A172 (cell line): ENCODE results near the gene STAC3. TPM values are rescaled to one million over a fixed set of nuclear protein-coding genes. Genes with fewer than 3 reads are reported as not detected.

Experiments
- DNase-seq: peaks from one replicate; pipeline ENCODE4 v3.0.0-alpha.2; 2015; ENCODE audit warnings: low spot score
- total RNA-seq: library from RNA; depleted of rRNA; stranded (reverse); fragments of >200 nt; shearing (Covaris generic); gene quantifications from 2 replicates; pipeline ENCODE4 v1.2.3, GENCODE V29; 2014

Gene STAC3
- total RNA-seq, 1 experiment from 2014 or later = 0.59 TPM

GRCh38 chr12:57211791-57212700, 38.9 kb downstream of the STAC3 start:
- no peak for DNase-seq

- peak; percentile 35 for DNase-seq
Measured at GRCh38 chr12:57210926-57211692, 39.9 kb downstream of the STAC3 start.

- DNase-seq = no peak
Measured at GRCh38 chr12:57210461-57210860, 40.5 kb downstream of the STAC3 start.

GRCh38 chr12:57209916-57210315, 41.1 kb downstream of the STAC3 start:
- DNase-seq = no peak

- no peak for DNase-seq
Measured at GRCh38 chr12:57208631-57209282, 42.2 kb downstream of the STAC3 start.

GRCh38 chr12:57207731-57208630, 43.0 kb downstream of the STAC3 start:
- no peak for DNase-seq

DNA sequence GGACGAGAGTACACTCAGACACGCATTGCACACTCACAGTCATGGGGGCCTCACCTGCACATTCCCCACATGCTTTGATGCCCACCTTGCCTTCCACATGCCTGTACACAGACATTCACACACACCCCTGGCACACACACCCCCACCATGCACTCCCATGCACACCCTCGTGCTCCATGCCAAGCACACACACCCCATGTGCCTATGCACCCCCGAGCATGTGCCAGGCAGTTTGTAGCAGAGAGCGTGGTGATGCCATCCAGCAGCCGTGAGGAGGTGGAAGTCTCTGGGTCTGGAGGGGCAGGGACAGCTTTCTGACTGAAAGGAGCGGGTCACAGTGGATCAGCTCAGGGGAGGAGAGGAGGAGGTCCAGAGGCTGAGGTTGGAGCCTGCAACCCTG, 45.1 kb downstream of the STAC3 start:
- no peak for DNase-seq

- DNase-seq = no peak
Measured at GRCh38 chr12:57205186-57205585, 45.8 kb downstream of the STAC3 start.

- no peak for DNase-seq
Measured at GRCh38 chr12:57204454-57204853, 46.5 kb downstream of the STAC3 start.

DNA sequence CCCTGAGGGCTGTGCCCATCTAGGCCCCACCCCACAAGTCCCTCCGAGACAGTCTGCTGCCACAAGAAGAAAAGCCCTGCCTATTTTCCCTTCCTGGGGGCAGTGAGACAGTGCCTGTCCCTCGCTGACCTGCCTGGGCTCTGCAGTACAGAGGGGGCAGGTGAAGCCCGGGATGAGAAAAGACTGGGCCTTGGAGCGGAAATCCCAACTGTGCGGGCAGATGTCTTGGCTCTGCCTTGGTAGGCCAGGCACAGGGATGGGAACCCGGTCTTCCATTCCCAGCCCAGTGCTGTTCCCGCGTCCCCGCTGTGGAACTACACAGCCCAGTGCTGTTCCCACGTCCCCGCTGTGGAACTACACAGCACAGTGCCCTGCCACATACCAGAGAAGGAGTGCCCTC, 47.2 kb downstream of the STAC3 start:
- no peak for DNase-seq

GRCh38 chr12:57203201-57203600, 47.8 kb downstream of the STAC3 start:
- DNase-seq = no peak

- DNase-seq = no peak
Measured at GRCh38 chr12:57202321-57202720, 48.7 kb downstream of the STAC3 start.

- DNase-seq = no peak
Measured at GRCh38 chr12:57201631-57202030, 49.4 kb downstream of the STAC3 start.

GRCh38 chr12:57201219-57201618, 49.8 kb downstream of the STAC3 start:
- DNase-seq = no peak

DNA sequence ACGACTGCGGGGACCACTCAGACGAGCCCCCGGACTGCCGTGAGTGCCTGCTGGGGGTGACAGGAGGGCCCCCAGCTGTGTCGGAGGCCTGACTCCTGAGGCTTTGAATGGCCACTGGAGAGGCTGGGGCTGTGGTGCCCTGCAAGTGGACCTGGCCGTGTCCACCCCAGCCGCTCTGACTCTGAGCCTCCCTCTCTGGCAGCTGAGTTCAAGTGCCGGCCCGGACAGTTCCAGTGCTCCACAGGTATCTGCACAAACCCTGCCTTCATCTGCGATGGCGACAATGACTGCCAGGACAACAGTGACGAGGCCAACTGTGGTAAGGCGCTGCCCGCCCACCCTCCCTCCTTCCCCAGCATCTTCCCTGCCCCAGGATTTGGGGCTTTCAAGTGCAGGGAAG, 50.5 kb downstream of the STAC3 start:
- no peak for DNase-seq

DNA sequence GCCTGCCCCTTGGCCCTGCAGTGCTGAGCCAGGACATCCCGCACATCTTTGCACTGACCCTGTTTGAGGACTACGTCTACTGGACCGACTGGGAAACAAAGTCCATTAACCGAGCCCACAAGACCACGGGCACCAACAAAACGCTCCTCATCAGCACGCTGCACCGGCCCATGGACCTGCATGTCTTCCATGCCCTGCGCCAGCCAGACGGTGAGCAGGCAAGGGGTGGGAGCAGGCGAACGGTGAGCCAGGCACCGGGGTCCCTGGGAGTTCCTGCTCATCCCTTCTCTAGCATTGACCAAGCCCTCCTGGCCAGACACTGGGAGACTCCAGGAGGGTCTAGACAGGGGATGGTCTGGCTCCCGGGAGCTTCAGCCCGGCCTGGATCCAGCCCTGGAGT, 51.8 kb downstream of the STAC3 start:
- no peak for DNase-seq

DNA sequence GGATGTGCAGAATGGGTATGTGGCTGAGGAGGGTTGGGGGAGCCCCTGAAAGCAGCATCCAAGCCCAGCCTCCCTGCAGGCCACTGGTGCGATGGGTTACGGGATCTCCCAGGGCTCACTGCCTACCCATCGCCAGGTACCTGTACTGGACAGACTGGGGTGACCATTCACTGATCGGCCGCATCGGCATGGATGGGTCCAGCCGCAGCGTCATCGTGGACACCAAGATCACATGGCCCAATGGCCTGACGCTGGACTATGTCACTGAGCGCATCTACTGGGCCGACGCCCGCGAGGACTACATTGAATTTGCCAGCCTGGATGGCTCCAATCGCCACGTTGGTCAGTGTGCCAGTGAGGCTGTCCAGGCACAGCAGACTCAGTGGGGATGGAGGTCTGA, 52.7 kb downstream of the STAC3 start:
- no peak for DNase-seq

DNA sequence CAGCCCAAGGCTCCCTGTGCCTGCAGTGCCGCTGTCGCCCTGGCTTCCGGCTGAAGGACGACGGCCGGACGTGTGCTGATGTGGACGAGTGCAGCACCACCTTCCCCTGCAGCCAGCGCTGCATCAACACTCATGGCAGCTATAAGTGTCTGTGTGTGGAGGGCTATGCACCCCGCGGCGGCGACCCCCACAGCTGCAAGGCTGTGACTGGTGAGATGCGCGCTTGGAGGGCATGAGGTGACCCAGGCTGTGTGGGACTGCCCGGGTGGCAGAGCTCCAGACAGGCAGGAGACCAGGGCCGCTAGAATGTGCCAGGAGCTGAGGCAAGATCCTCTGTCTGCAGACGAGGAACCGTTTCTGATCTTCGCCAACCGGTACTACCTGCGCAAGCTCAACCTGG, 54.0 kb downstream of the STAC3 start:
- DNase-seq = no peak

DNA sequence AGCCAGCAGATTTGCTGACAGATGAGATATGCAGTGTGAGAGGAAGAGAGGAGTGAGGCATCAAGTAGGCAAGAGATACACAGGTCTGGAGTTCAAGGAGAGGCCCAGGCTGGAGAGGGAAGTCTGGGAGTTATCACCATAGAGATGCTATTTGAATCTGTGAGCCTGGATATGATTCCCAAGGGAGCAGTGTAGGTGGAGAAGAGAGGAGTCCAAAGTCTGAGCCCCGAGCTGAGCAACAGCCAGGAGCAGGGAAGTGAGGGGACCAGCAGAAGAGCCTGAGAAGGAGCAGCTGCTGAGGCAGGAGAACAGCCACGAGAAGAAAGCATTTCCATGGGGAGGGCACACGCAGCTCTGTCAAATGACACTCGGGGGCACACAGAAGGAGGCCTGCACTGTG, 54.5 kb downstream of the STAC3 start:
- DNase-seq = no peak

- no peak for DNase-seq
Measured at GRCh38 chr12:57195611-57196371, 55.2 kb downstream of the STAC3 start.

- DNase-seq = no peak
Measured at GRCh38 chr12:57195186-57195585, 55.8 kb downstream of the STAC3 start.
